Epithelial cell of proximal tubule (primary cell): ENCODE results near the gene TRIM72. TPM values are rescaled to one million over a fixed set of nuclear protein-coding genes. Genes with fewer than 3 reads are reported as not detected.

ENCODE experiments used
- DNase-seq: peaks from one replicate; pipeline ENCODE4 v3.0.0-alpha.2; 2011; ENCODE audit warnings: low read depth
- H3K4me3 ChIP-seq: 2 replicates; pipeline ENCODE4 v1.5.1; 2011; ENCODE audit warnings: low read depth, mild to moderate bottlenecking, low read length
- total RNA-seq: library from RNA; depleted of rRNA; stranded (reverse); fragments of >200 nt; gene quantifications from 2 replicates; pipeline ENCODE4 v1.2.3, GENCODE V29; 2015
- TF ChIP-seq, protein P1 (sequence below): conservative IDR thresholded peaks from 2 replicates; pipeline ENCODE4 v1.5.1; 2012; ENCODE audit warnings: low read depth, mild to moderate bottlenecking, low read length

TRIM72 gene
- total RNA-seq, 1 donor from 2014 or later: not detected

DNA sequence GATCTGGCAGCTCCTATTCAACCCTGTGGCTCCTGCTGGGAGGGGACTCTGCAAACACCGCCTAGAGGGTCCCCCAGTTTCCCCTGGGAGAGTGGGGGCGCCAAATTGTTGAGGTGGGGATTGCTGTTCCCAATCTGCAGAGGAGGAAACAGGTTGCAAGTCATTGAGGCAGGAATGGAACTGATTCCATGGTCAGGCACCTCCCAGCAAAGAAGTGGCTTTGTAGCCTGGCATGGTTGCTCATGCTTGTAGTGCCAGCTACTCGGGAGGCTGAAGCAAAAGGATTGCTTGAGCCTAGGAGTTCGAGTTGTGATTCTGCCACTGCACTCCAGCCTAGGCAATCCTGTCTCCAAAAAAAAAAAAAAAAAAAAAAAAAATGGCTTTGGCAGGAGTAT lies 3.2 kb downstream of the TRIM72 start:
- TF ChIP-seq, protein P1, sequence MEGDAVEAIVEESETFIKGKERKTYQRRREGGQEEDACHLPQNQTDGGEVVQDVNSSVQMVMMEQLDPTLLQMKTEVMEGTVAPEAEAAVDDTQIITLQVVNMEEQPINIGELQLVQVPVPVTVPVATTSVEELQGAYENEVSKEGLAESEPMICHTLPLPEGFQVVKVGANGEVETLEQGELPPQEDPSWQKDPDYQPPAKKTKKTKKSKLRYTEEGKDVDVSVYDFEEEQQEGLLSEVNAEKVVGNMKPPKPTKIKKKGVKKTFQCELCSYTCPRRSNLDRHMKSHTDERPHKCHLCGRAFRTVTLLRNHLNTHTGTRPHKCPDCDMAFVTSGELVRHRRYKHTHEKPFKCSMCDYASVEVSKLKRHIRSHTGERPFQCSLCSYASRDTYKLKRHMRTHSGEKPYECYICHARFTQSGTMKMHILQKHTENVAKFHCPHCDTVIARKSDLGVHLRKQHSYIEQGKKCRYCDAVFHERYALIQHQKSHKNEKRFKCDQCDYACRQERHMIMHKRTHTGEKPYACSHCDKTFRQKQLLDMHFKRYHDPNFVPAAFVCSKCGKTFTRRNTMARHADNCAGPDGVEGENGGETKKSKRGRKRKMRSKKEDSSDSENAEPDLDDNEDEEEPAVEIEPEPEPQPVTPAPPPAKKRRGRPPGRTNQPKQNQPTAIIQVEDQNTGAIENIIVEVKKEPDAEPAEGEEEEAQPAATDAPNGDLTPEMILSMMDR: no peak
- H3K4me3 ChIP-seq: no peak overlapping the region
- DNase-seq: no peak

DNA sequence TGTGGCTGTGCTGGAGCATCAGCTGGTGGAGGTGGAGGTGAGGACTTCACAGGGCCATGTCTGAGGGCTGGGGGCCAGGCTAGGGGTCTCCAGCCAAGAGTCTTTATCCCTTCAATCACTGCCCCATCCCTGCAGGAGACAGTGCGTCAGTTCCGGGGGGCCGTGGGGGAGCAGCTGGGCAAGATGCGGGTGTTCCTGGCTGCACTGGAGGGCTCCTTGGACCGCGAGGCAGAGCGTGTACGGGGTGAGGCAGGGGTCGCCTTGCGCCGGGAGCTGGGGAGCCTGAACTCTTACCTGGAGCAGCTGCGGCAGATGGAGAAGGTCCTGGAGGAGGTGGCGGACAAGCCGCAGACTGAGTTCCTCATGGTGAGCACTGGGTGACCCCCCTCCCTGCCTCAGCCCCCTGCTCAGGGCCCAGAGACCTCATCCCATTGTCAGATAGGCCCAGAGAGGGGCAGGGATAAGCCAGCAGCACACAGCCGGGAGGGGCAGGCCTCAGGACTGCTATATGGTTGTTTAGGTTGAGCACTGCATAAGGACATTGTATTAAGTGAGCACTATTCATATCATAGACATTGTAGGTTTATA lies 5.3 kb downstream of the TRIM72 start:
- H3K4me3 ChIP-seq: no peak overlapping the region
- TF ChIP-seq, protein P1: no peak
- DNase-seq: no peak

DNA sequence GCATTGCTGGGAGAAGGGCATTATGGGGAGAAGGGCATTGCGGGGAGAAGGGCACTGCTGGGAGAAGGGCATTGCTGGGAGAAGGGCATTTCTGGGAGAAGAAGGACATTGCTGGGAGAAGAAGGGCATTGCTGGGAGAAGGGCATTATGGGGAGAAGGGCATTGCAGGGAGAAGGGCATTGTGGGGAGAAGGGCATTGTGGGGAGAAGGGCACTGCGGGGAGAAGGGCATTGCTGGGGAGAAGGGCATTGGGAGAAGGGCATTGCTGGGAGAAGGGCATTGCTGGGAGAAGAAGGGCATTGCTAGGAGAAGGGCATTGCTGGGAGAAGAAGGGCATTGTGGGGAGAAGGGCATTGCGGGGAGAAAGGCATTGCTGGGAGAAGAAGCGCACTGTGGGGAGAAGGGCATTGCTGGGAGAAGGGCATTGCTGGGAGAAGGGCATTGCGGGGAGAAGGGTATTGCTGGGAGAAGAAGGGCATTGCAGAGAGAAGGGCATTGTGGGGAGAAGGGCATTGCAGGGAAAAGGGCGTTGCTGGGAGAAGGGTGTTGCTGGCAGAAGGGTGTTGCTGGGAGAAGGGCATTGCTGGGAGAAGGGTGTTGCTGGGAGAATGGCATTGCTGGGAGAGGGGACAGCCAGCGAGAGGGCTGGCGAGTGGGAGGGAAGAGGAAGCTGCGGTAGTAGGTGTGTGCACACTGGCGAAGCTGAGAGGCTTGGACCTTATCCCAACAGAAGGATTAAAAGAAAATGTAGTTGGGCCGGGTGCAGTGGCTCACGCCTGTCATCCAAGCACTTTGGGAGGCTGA lies 7.6 kb downstream of the TRIM72 start:
- TF ChIP-seq, protein P1: no peak
- DNase-seq: no peak
- no peak overlapping the region for H3K4me3 ChIP-seq

DNA sequence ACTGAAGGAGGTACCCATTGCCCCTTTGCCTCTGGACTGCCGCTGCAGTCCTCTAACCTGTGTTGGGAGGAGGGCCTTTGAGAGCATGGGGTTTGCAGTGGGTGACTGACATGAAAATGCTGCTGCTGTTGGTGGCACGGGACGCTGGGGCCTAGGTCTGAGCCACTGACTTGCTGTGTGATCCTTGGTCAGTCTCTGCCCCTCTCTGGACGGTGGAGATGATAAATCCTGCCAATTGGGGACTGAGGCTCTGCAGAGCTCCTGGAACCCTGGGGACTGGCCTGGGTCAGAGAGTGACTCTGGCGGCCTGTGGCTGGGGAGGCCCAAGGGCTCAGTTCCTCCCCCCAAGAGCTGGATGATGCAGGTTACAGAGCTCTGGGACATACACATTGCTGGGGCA lies 9.1 kb downstream of the TRIM72 start:
- H3K4me3 ChIP-seq: no peak overlapping the region
- DNase-seq: no peak
- TF ChIP-seq, protein P1: no peak

DNA sequence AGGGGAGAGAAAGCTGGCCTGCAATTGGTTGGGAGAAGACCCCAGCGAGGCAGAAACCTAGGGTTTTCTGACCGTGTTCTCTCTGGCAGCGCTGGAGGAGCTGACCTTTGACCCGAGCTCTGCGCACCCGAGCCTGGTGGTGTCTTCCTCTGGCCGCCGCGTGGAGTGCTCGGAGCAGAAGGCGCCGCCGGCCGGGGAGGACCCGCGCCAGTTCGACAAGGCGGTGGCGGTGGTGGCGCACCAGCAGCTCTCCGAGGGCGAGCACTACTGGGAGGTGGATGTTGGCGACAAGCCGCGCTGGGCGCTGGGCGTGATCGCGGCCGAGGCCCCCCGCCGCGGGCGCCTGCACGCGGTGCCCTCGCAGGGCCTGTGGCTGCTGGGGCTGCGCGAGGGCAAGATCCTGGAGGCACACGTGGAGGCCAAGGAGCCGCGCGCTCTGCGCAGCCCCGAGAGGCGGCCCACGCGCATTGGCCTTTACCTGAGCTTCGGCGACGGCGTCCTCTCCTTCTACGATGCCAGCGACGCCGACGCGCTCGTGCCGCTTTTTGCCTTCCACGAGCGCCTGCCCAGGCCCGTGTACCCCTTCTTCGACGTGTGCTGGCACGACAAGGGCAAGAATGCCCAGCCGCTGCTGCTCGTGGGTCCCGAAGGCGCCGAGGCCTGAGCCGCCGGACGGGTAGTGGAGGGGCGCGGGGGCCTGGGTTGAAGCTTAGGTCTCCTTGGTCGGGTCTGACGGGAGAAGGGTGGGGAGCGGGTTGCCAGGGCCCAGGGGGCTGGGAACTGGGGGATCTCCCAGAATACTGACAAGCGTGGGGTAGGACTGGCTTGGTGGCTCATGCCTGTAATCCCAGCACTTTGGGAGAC lies 10.4 kb downstream of the TRIM72 start:
- H3K4me3 ChIP-seq: no peak overlapping the region
- TF ChIP-seq, protein P1: no peak

DNA sequence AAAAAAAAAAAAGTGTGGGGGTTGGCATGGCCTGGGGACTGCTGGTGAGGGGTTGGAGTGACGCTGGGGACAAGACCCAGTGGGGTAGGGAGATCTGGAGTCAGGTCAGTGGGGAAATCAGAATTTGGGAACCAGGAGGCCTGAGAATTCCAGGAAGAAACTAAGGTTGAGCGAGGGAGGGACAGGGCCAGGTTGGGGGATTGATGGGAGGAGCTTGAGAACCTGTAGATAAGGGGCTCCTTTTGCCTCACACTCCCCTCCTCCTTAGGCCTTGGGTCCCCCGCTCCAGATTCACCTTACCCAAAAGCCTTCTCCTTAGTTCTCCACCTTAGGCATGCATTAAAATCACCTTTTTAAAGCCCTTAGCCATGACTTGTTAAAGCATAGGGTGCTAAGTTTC lies 11.3 kb downstream of the TRIM72 start:
- no peak overlapping the region for H3K4me3 ChIP-seq
- no peak for DNase-seq
- TF ChIP-seq, protein P1: no peak

More for the DNA sequence above, 10.4 kb downstream of the TRIM72 start:
- DNase-seq: no peak
